Fibroblast of peridontal ligament (primary cell): Measurements from ENCODE around the gene SIT1.

Experiments
- DNase-seq: peaks from one replicate; pipeline ENCODE4 v3.0.0-alpha.2; 2010; ENCODE audit errors: extremely low read depth

The SIT1 gene

GRCh38 chr9:35606138-35606504 lies 44.6 kb downstream of the SIT1 start:
- DNase-seq: no peak

GRCh38 chr9:35605351-35606137 lies 45.2 kb downstream of the SIT1 start:
- DNase-seq: no peak

GRCh38 chr9:35604578-35605350 lies 46.0 kb downstream of the SIT1 start, which contains the start of gene TESK1:
TSS of gene TESK1 (plus strand) at chr9:35605262. CDS start at chr9:35605620, 358 bp downstream.
- DNase-seq: peak; percentile 20

- DNase-seq: peak; percentile 99
Observed at GRCh38 chr9:35603986-35604577, 46.6 kb downstream of the SIT1 start.

- DNase-seq: peak; percentile 90
Observed at GRCh38 chr9:35603506-35603985, 47.2 kb downstream of the SIT1 start.

- DNase-seq: no peak
Observed at GRCh38 chr9:35599763-35600604, 50.7 kb downstream of the SIT1 start.
